GM23338 (cell line): ENCODE data around the gene WDR37. TPM values are rescaled to one million over a fixed set of nuclear protein-coding genes. Genes with fewer than 3 reads are reported as not detected.

Experiments
- ATAC-seq: fragments of 200-7000 bp; cut with Tn5 transposase; 3 replicates; pipeline ENCODE4 v1.9.1; 2020
- DNase-seq: peaks from one replicate; pipeline ENCODE4 v3.0.0-alpha.2; 2015; ENCODE audit warnings: low spot score
- H2AFZ ChIP-seq: fragments of 200-600 bp; sonication (generic); 2 replicates; pipeline ENCODE4 v1.8.0; 2016; ENCODE audit warnings: antibody characterized with exemption, mild to moderate bottlenecking, moderate library complexity
- H3F3A ChIP-seq: fragments of 200-600 bp; sonication (generic); replicated peaks from 2 replicates; pipeline ENCODE4 v1.8.0; 2017; ENCODE audit warnings: antibody characterized with exemption, mixed run types, low read depth
- H3K27ac ChIP-seq: fragments of 200-600 bp; sonication (generic); 2 replicates; pipeline ENCODE4 v1.6.1; 2016; ENCODE audit warnings: low read depth
- H3K27me3 ChIP-seq: fragments of 200-600 bp; sonication (generic); 2 replicates; pipeline ENCODE4 v1.8.0; 2016; ENCODE audit warnings: mild to moderate bottlenecking, mixed run types, moderate library complexity; ENCODE audit not compliant: insufficient read depth
- H3K36me3 ChIP-seq: fragments of 200-600 bp; sonication (generic); 2 replicates; pipeline ENCODE4 v1.8.0; 2016; ENCODE audit warnings: mild to moderate bottlenecking; ENCODE audit not compliant: insufficient read depth
- H3K4me1 ChIP-seq: fragments of 200-600 bp; sonication (generic); 2 replicates; pipeline ENCODE4 v1.8.0; 2016; ENCODE audit warnings: mild to moderate bottlenecking, moderate library complexity; ENCODE audit not compliant: insufficient read depth
- H3K4me2 ChIP-seq: fragments of 200-600 bp; sonication (generic); 2 replicates; pipeline ENCODE4 v1.7.1; 2017; ENCODE audit warnings: mixed run types
- H3K4me3 ChIP-seq: fragments of 200-600 bp; sonication (generic); 2 replicates; pipeline ENCODE4 v1.6.1; 2016; ENCODE audit warnings: mixed run types
- H3K79me2 ChIP-seq: fragments of 200-600 bp; sonication (generic); replicated peaks from 2 replicates; pipeline ENCODE4 v1.8.0; 2017; ENCODE audit warnings: mild to moderate bottlenecking; ENCODE audit not compliant: insufficient read depth
- H3K9me2 ChIP-seq: fragments of 200-600 bp; sonication (generic); 2 replicates; pipeline ENCODE4 v1.8.0; 2017; ENCODE audit not compliant: insufficient read depth
- H4K20me1 ChIP-seq: fragments of 200-600 bp; sonication (generic); replicated peaks from 2 replicates; pipeline ENCODE4 v1.8.0; 2017; ENCODE audit warnings: mild to moderate bottlenecking; ENCODE audit not compliant: insufficient read depth
- H3K27ac Mint-ChIP-seq: 2 replicates; pipeline ENCODE4 v1.8.0; 2020; ENCODE audit warnings: inconsistent platforms, mild to moderate bottlenecking, moderate library complexity, mixed read lengths
- H3K27me3 Mint-ChIP-seq: 3 replicates; pipeline ENCODE4 v1.8.0; 2022; ENCODE audit warnings: low read depth, mild to moderate bottlenecking, moderate library complexity, mixed read lengths, inconsistent platforms; ENCODE audit not compliant: insufficient read depth, poor library complexity
- H3K36me3 Mint-ChIP-seq: 3 replicates; pipeline ENCODE4 v1.8.0; 2021; ENCODE audit warnings: low read depth, mild to moderate bottlenecking, inconsistent platforms, moderate library complexity, mixed read lengths
- H3K4me1 Mint-ChIP-seq: 3 replicates; pipeline ENCODE4 v1.8.0; 2020; ENCODE audit warnings: mild to moderate bottlenecking, inconsistent platforms, mixed read lengths
- H3K4me3 Mint-ChIP-seq: 3 replicates; pipeline ENCODE4 v1.8.0; 2021; ENCODE audit warnings: moderate library complexity, mild to moderate bottlenecking, inconsistent platforms, mixed read lengths
- H3K9me3 Mint-ChIP-seq: 3 replicates; pipeline ENCODE4 v1.8.0; 2020; ENCODE audit warnings: moderate library complexity, mild to moderate bottlenecking, inconsistent platforms, mixed read lengths
- CREB1 ChIP-seq: fragments of 250-450 bp; sonication (Bioruptor Pico); IDR thresholded peaks from 2 replicates; pipeline ENCODE4 v1.5.0; 2020; ENCODE audit warnings: low read depth, mild to moderate bottlenecking, moderate library complexity
- EZH2 ChIP-seq: fragments of 200-600 bp; sonication (generic); IDR thresholded peaks from one replicate; pipeline ENCODE4 v1.8.0; 2017; ENCODE audit warnings: antibody characterized with exemption, mild to moderate bottlenecking, low read depth; ENCODE audit not compliant: unreplicated experiment
- EZH2phosphoT487 ChIP-seq: fragments of 200-600 bp; sonication (generic); IDR thresholded peaks from one replicate; pipeline ENCODE4 v1.8.1; 2018; ENCODE audit warnings: antibody characterized with exemption; ENCODE audit not compliant: unreplicated experiment
- JUNB ChIP-seq: IDR thresholded peaks from one replicate; pipeline ENCODE4 v1.6.1; 2016; ENCODE audit warnings: antibody characterized with exemption; ENCODE audit not compliant: unreplicated experiment
- NANOG ChIP-seq: IDR thresholded peaks from 2 replicates; pipeline ENCODE4 v1.6.1; 2016; ENCODE audit warnings: antibody characterized with exemption, borderline replicate concordance
- STAT1 ChIP-seq: IDR thresholded peaks from one replicate; pipeline ENCODE4 v1.6.1; 2016; ENCODE audit warnings: antibody characterized with exemption; ENCODE audit not compliant: unreplicated experiment
- ZNF114 ChIP-seq: fragments of 250-450 bp; sonication (Bioruptor Pico); IDR thresholded peaks from 2 replicates; pipeline ENCODE4 v1.5.0; 2020; ENCODE audit warnings: mild to moderate bottlenecking, moderate library complexity
- ZNF331 ChIP-seq: fragments of 250-450 bp; sonication (Bioruptor Pico); IDR thresholded peaks from 2 replicates; pipeline ENCODE4 v1.5.0; 2020; ENCODE audit warnings: low read depth, mild to moderate bottlenecking, moderate library complexity
- polyA plus RNA-seq: library from polyadenylated mRNA; unstranded; fragments of >200 nt; fragmentation: Nextera tagmentation; extraction: Ambion mirVana; gene quantifications from 2 replicates; pipeline ENCODE4 v1.2.1, GENCODE V29; 2016
- total RNA-seq: library from RNA; depleted of rRNA; stranded (reverse); fragments of >200 nt; shearing (Covaris generic); gene quantifications from 2 replicates; pipeline ENCODE4 v1.2.3, GENCODE V29; 2014
- TF ChIP-seq, protein P1 (sequence below): IDR thresholded peaks from 2 replicates; pipeline ENCODE4 v1.6.1; 2016; ENCODE audit warnings: antibody characterized with exemption
- TF ChIP-seq, protein P2 (sequence below), 2 experiments: fragments of 200-600 bp in 1 of 2; sonication (generic) in 1 of 2; conservative IDR thresholded peaks; 2 replicates each; pipeline versions ENCODE4 v1.5.1 to v1.6.1; 2016 to 2017; ENCODE audit warnings: antibody characterized with exemption in 2 of 2, low read depth in 2 of 2, mild to moderate bottlenecking in 2 of 2, moderate library complexity in 1 of 2
- TF ChIP-seq, protein P3 (sequence below): IDR thresholded peaks from one replicate; pipeline ENCODE4 v1.6.1; 2018; ENCODE audit warnings: antibody characterized with exemption; ENCODE audit not compliant: unreplicated experiment

The WDR37 gene
- total and polyA plus RNA-seq, 2 experiments from 2014 or later = 6.0 to 10.2 TPM

DNA sequence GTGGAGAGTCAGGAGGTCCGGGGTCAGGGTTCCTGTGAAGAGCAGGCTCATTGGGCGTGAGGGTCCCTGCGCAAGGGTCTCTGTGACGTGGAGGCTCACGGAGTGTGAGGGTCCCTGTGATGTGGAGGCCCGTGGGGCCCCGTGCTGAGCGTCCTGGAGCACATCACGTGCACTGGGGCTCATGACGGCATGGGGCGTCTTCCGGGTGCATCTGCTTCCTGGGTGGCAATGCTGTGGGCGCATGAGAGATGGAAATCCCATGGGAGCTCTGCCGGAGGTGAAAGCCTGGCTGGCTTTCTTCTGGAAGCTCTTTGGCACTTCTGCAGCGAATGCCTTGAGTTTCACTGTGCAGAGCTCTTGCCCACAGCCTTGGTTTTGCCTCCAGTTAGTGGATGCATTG is 71.4 kb downstream of the WDR37 start (continued):
- TF ChIP-seq, protein P1, sequence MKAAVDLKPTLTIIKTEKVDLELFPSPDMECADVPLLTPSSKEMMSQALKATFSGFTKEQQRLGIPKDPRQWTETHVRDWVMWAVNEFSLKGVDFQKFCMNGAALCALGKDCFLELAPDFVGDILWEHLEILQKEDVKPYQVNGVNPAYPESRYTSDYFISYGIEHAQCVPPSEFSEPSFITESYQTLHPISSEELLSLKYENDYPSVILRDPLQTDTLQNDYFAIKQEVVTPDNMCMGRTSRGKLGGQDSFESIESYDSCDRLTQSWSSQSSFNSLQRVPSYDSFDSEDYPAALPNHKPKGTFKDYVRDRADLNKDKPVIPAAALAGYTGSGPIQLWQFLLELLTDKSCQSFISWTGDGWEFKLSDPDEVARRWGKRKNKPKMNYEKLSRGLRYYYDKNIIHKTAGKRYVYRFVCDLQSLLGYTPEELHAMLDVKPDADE = no peak
- TF ChIP-seq EZH2phosphoT487 (no peak), STAT1 (no peak), EZH2 (no peak), JUNB (no peak), ZNF114 (CRISPR knock-in tag) (no peak), CREB1 (CRISPR knock-in tag) (no peak)
- TF ChIP-seq, protein P2, sequence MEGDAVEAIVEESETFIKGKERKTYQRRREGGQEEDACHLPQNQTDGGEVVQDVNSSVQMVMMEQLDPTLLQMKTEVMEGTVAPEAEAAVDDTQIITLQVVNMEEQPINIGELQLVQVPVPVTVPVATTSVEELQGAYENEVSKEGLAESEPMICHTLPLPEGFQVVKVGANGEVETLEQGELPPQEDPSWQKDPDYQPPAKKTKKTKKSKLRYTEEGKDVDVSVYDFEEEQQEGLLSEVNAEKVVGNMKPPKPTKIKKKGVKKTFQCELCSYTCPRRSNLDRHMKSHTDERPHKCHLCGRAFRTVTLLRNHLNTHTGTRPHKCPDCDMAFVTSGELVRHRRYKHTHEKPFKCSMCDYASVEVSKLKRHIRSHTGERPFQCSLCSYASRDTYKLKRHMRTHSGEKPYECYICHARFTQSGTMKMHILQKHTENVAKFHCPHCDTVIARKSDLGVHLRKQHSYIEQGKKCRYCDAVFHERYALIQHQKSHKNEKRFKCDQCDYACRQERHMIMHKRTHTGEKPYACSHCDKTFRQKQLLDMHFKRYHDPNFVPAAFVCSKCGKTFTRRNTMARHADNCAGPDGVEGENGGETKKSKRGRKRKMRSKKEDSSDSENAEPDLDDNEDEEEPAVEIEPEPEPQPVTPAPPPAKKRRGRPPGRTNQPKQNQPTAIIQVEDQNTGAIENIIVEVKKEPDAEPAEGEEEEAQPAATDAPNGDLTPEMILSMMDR (conservative IDR thresholded peaks at IDR 0.05; ENCODE audit: low read depth in 2 of 2) = no peak

DNA sequence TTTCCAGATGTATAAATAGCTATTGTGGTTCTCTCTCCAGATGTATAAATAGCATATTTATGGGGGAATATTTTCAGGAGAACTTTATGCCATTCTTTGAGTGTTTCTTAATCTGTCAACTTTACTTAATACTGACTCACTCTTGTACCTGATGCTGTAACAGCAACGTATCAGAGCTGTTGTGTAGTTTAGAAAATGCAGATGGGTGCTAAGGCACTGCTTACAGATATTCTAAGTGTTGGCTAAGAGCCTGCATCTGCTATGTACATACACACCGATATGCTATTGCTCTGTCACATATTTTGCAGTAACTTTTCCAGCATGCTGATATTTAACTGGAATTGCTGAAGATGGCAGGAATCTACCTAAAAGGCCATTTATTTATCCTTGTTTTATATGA is 71.9 kb downstream of the WDR37 start:
- ATAC-seq (no peak), DNase-seq (no peak)
- H3K9me2 ChIP-seq = no peaks in the 10 kb centered on the region
- no peaks in the 10 kb centered on the region for H3K4me1 ChIP-seq
- Mint-ChIP-seq H3K36me3 (peaks cover 50% of the 10 kb centered on the region; the same call in 2 of the 3 replicates), H3K27ac (no peak overlapping the region), H3K4me1 (no peaks in the 10 kb centered on the region), H3K4me3 (no peak overlapping the region), H3K9me3 (no peaks in the 10 kb centered on the region), H3K27me3 (no peaks in the 10 kb centered on the region)
- H3K27me3 ChIP-seq = no peaks in the 10 kb centered on the region
- H3K79me2 ChIP-seq = no peaks in the 10 kb centered on the region
- no peak overlapping the region for H3K27ac ChIP-seq
- H3K36me3 ChIP-seq = peaks cover 3% of the 10 kb centered on the region; the same call in 1 of the 2 replicates
- no peak overlapping the region for H2AFZ ChIP-seq
- H3K4me3 ChIP-seq = no peak overlapping the region
- H3K4me2 ChIP-seq = no peak overlapping the region
- H3F3A ChIP-seq = no peaks in the 10 kb centered on the region
- H4K20me1 ChIP-seq = no peaks in the 10 kb centered on the region; the same call in none of the 2 replicates
- no peak for TF ChIP-seq EZH2phosphoT487
- TF ChIP-seq, protein P1 = no peak
- no peak for TF ChIP-seq EZH2
- no peak for TF ChIP-seq ZNF114 (CRISPR knock-in tag)
- TF ChIP-seq, protein P3, sequence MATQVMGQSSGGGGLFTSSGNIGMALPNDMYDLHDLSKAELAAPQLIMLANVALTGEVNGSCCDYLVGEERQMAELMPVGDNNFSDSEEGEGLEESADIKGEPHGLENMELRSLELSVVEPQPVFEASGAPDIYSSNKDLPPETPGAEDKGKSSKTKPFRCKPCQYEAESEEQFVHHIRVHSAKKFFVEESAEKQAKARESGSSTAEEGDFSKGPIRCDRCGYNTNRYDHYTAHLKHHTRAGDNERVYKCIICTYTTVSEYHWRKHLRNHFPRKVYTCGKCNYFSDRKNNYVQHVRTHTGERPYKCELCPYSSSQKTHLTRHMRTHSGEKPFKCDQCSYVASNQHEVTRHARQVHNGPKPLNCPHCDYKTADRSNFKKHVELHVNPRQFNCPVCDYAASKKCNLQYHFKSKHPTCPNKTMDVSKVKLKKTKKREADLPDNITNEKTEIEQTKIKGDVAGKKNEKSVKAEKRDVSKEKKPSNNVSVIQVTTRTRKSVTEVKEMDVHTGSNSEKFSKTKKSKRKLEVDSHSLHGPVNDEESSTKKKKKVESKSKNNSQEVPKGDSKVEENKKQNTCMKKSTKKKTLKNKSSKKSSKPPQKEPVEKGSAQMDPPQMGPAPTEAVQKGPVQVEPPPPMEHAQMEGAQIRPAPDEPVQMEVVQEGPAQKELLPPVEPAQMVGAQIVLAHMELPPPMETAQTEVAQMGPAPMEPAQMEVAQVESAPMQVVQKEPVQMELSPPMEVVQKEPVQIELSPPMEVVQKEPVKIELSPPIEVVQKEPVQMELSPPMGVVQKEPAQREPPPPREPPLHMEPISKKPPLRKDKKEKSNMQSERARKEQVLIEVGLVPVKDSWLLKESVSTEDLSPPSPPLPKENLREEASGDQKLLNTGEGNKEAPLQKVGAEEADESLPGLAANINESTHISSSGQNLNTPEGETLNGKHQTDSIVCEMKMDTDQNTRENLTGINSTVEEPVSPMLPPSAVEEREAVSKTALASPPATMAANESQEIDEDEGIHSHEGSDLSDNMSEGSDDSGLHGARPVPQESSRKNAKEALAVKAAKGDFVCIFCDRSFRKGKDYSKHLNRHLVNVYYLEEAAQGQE = no peak
- no peak for TF ChIP-seq CREB1 (CRISPR knock-in tag)
- TF ChIP-seq STAT1 = no peak
- no peak for TF ChIP-seq NANOG
- TF ChIP-seq ZNF331 (CRISPR knock-in tag) = no peak
- TF ChIP-seq JUNB = no peak
